ENCODE results near the gene RIMS1. TPM values are rescaled to one million over a fixed set of nuclear protein-coding genes. Genes with fewer than 3 reads are reported as not detected.
"Not testable (repeated sequence)": the region's sequence is repeated elsewhere in the genome, so short reads cannot be mapped to it uniquely, and the experiment has no call there.

The RIMS1 gene
- total and polyA plus RNA-seq, 4 donors, result 30.1 to 128 (median 49.5) TPM

DNA sequence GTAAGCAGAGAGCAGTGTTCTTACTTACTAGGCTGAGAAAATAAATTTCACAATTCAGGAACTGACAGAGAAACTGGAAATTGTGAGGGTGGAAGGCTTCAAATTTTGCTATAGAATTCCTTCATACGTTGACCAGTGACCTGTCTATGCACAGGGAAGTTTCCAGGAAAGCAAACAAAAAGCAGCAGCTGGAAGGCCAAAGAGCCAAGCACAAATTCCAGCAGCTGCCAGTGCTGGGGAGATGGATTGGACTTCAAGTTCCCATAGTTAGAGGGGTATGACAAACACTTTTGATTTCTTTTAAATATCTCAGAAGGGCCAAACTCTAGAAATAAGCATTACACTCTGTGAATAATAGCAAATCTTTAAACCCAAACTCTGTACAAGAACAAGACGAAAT lies 436.4 kb downstream of the RIMS1 start:
- Histone ChIP-seq H3K36me3 (ENCODE audit: control insufficient read depth, insufficient read depth, low read length) (no peaks in the 10 kb centered on the region), H3K9me3 (ENCODE audit: control insufficient read depth, insufficient read depth, low read length) (no peaks in the 10 kb centered on the region), H3K4me3 (ENCODE audit: low read depth, low read length) (no peak overlapping the region), H3K4me1 (ENCODE audit: control insufficient read depth, insufficient read depth, low read length) (no peaks in the 10 kb centered on the region), H3K27ac (ENCODE audit: low read depth, low read length) (no peak overlapping the region), H3K27me3 (ENCODE audit: control insufficient read depth, insufficient read depth, low read length) (no peaks in the 10 kb centered on the region)
- 50% methylated on average over 1 of the region's 2 CpGs for WGBS (ENCODE audit: insufficient coverage)
- peak in 1 of 6 donors; percentile 3 for DNase-seq (ENCODE audit: low read depth in 4 of 6, low spot score in 6 of 6)

DNA sequence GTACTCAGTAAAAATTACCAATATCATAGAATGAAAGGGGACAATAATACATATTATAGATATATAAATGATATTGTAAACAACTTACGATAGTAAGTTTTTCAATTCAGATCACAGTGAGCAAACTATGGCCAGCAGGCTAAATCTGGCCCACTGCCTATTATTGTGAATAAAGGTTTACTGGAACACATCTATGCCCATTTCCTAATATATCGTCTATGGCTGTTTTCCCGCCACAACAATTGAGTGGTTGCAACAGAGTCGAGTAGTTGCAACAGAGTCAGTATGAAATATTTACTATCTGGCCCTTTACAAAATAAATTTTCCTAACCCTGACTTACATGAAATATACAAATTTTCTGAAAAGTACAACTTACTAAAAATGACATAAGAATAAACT lies 438.2 kb downstream of the RIMS1 start:
- no peak overlapping the region for H3K27ac ChIP-seq (ENCODE audit: low read depth, low read length)
- H3K27me3 ChIP-seq (ENCODE audit: control insufficient read depth, insufficient read depth, low read length), result no peaks in the 10 kb centered on the region
- DNase-seq (ENCODE audit: low read depth in 4 of 6, low spot score in 6 of 6), result no peak
- H3K4me1 ChIP-seq (ENCODE audit: control insufficient read depth, insufficient read depth, low read length), result no peaks in the 10 kb centered on the region
- no peaks in the 10 kb centered on the region for H3K36me3 ChIP-seq (ENCODE audit: control insufficient read depth, insufficient read depth, low read length)
- no CpG with 5 or more reads among the region's 4 CpGs for WGBS (ENCODE audit: insufficient coverage)
- H3K4me3 ChIP-seq (ENCODE audit: low read depth, low read length), result no peak overlapping the region
- no peaks in the 10 kb centered on the region for H3K9me3 ChIP-seq (ENCODE audit: control insufficient read depth, insufficient read depth, low read length)

DNA sequence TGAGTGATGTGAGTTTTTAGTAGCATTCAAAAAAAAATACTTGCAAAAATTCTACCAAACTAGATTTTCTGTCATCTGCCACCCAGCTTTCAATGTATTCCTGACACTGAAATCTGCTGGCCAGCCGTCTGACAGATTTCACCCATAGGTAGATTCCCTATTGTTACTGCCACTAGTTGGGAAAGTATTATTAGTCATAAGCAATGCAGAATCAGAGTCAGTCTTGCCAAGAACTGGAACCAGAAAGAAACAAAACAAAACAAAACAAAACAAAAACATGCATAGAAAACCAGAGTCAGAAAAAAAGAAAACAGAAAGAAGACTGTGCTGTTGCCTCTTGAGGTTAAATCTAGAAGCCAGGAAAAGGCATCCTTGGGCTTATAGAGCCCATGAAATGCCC lies 442.4 kb downstream of the RIMS1 start:
- Histone ChIP-seq H3K36me3 (ENCODE audit: control insufficient read depth, insufficient read depth, low read length) (no peaks in the 10 kb centered on the region), H3K4me3 (ENCODE audit: low read depth, low read length) (no peak overlapping the region), H3K4me1 (ENCODE audit: control insufficient read depth, insufficient read depth, low read length) (no peaks in the 10 kb centered on the region), H3K27ac (ENCODE audit: low read depth, low read length) (no peak overlapping the region), H3K27me3 (ENCODE audit: control insufficient read depth, insufficient read depth, low read length) (no peaks in the 10 kb centered on the region), H3K9me3 (ENCODE audit: control insufficient read depth, insufficient read depth, low read length) (no peaks in the 10 kb centered on the region)
- WGBS (ENCODE audit: insufficient coverage), result no CpG with 5 or more reads among the region's 1 CpG
- DNase-seq (ENCODE audit: low read depth in 4 of 6, low spot score in 6 of 6), result no peak

DNA sequence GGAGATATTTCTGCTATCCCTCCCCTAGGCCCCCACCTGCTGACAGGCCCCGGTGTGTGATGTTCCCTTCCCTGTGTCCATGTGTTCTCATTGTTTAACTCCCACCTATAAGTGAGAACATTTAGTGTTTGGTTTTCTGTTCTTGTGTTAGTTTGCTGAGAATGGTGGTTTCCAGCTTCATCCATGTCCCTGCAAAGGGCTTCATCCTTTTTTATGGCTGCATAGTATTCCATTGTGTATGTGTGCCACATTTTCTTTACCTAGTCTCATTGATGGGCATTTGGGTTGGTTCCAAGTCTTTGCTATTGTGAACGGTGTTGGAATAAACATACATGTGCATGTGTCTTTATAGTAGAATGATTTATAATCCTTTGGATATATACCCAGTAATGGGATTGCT lies 448.9 kb downstream of the RIMS1 start:
- H3K36me3 ChIP-seq (ENCODE audit: control insufficient read depth, insufficient read depth, low read length); H3K27me3 ChIP-seq (ENCODE audit: control insufficient read depth, insufficient read depth, low read length); DNase-seq (ENCODE audit: low read depth in 4 of 6, low spot score in 6 of 6); H3K9me3 ChIP-seq (ENCODE audit: control insufficient read depth, insufficient read depth, low read length); H3K4me1 ChIP-seq (ENCODE audit: control insufficient read depth, insufficient read depth, low read length); H3K4me3 ChIP-seq (ENCODE audit: low read depth, low read length); H3K27ac ChIP-seq (ENCODE audit: low read depth, low read length): not testable (repeated sequence)
- WGBS (ENCODE audit: insufficient coverage), result no CpG with 5 or more reads among the region's 2 CpGs

DNA sequence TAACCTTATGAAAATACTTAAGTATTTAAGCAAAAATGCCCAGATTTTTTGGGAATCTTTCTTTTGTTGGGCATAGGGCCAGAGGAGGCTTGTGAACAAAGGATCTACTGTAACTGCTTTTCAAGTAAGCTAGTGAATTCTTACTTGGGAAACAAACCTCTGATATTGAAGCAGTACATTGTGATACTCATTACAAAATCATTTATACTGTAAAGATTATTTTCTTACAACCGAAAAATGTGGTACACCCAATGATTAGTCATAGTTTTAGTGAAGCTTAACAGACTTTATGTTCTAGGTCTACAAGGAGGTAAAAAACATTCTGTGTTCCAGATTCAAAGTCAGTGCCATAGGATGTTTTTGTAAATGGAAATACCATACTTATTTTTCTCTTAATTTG lies 462.6 kb downstream of the RIMS1 start:
- H3K27ac ChIP-seq (ENCODE audit: low read depth, low read length), result no peak overlapping the region
- no CpG with 5 or more reads among the region's 1 CpG for WGBS (ENCODE audit: insufficient coverage)
- H3K36me3 ChIP-seq (ENCODE audit: control insufficient read depth, insufficient read depth, low read length), result no peaks in the 10 kb centered on the region
- no peak overlapping the region for H3K4me3 ChIP-seq (ENCODE audit: low read depth, low read length)
- no peaks in the 10 kb centered on the region for H3K27me3 ChIP-seq (ENCODE audit: control insufficient read depth, insufficient read depth, low read length)
- no peaks in the 10 kb centered on the region for H3K9me3 ChIP-seq (ENCODE audit: control insufficient read depth, insufficient read depth, low read length)
- no peaks in the 10 kb centered on the region for H3K4me1 ChIP-seq (ENCODE audit: control insufficient read depth, insufficient read depth, low read length)
- peak in 1 of 6 donors; percentile 16 for DNase-seq (ENCODE audit: low read depth in 4 of 6, low spot score in 6 of 6)

DNA sequence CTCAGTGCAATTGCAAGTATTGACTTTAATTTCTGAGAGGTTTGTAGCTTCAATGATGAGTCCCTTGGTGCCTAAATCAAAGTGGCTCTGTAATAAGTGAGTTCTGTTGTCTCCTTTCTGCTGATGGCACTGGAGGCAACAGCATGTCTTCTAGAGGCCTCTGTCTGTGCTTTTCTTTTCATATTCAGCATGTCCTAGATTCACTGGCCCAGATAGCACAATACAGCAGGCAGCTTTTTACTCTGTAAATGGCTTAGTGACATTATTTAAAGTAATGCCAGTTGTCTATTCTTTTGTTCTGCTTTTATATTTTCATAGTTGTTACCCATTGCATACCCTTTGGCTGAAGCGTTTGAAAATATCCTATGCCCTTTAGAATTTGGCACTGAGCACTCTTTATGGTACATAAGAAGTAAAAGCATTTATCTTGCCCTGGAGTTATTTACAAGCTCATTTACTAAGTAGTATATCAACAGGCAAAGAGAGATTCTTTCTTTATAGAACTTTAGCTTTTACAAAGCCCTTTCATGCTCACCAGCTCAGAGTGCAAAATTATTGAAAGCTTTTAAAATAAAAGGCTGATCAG lies 464.0 kb downstream of the RIMS1 start:
- Histone ChIP-seq H3K27ac (ENCODE audit: low read depth, low read length) (peak overlapping the region; percentile 49), H3K4me3 (ENCODE audit: low read depth, low read length) (no peak overlapping the region), H3K4me1 (ENCODE audit: control insufficient read depth, insufficient read depth, low read length) (no peaks in the 10 kb centered on the region), H3K36me3 (ENCODE audit: control insufficient read depth, insufficient read depth, low read length) (no peaks in the 10 kb centered on the region), H3K9me3 (ENCODE audit: control insufficient read depth, insufficient read depth, low read length) (no peaks in the 10 kb centered on the region), H3K27me3 (ENCODE audit: control insufficient read depth, insufficient read depth, low read length) (no peaks in the 10 kb centered on the region)
- WGBS (ENCODE audit: insufficient coverage), result no CpG with 5 or more reads among the region's 1 CpG
- DNase-seq (ENCODE audit: low read depth in 4 of 6, low spot score in 6 of 6), result peak in 3 of 6 donors; percentile 5 to 47 (median 23)

DNA sequence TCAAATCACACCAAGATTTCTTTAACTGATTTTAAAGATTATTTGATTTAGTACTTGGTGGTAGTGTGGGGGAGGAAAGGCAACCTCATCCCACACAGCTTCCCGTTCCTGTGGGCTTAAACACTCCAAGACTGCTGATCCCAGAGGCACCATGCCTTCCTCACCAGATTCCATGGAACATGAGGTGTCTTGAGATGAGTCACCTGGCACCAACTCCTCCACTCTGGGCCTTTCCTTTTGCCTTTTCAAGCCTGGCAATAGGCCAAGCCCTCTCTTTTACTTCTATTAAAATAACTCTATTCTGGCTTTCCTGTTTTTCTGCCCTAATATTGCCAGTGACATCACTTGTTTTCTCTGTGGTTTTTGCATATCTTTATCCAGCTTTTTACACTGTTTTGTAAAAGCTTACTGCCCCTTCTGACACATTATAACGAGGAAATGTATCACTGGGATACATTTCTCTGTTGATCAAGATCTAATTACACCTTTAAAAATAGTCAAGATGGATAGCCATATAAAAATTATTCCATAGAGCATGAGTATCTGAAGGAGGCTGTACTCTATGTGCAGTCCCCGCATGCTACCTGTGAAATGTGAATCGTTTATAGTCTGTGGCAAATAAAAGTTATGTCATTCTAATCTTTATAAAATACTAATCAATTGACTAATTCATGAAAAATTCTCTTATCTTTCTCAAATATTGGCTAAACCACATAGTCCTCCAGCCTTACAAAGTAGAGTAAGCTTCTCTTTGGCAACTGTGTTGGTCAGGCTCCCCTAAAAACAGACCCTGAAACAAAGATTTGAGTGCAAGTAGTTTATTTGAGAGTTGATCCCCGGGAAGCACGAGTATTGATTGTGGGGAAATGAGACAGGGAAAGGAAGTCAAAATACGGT lies 477.7 kb downstream of the RIMS1 start:
- no peaks in the 10 kb centered on the region for H3K36me3 ChIP-seq (ENCODE audit: control insufficient read depth, insufficient read depth, low read length)
- H3K9me3 ChIP-seq (ENCODE audit: control insufficient read depth, insufficient read depth, low read length), result no peaks in the 10 kb centered on the region
- WGBS (ENCODE audit: insufficient coverage), result 100% methylated on average over 1 of the region's 7 CpGs
- H3K4me1 ChIP-seq (ENCODE audit: control insufficient read depth, insufficient read depth, low read length), result no peaks in the 10 kb centered on the region
- DNase-seq (ENCODE audit: low read depth in 4 of 6, low spot score in 6 of 6), result no peak
- H3K27ac ChIP-seq (ENCODE audit: low read depth, low read length), result no peak overlapping the region
- H3K27me3 ChIP-seq (ENCODE audit: control insufficient read depth, insufficient read depth, low read length), result no peaks in the 10 kb centered on the region
- no peak overlapping the region for H3K4me3 ChIP-seq (ENCODE audit: low read depth, low read length)

DNA sequence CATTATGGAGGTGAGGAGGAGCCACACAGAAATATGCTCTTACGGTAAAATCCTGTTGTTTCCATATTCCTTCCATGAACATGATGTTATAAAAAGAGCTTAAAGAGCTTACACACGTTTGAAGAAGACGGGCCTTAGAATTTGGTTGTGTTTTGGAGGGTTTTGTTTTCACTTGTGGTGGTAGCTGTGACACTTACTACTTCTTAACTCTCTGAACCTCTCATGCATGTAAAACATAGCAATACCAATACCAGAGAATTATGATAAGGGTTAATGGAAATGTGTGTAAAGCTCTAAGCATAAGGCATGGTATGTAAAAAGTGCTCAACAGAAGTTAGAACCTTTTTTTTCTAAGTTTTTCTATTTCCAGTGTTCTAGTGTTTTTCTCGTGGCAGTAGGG lies 479.4 kb downstream of the RIMS1 start:
- Histone ChIP-seq H3K27me3 (ENCODE audit: control insufficient read depth, insufficient read depth, low read length) (no peaks in the 10 kb centered on the region), H3K9me3 (ENCODE audit: control insufficient read depth, insufficient read depth, low read length) (no peaks in the 10 kb centered on the region), H3K27ac (ENCODE audit: low read depth, low read length) (no peak overlapping the region), H3K36me3 (ENCODE audit: control insufficient read depth, insufficient read depth, low read length) (no peaks in the 10 kb centered on the region), H3K4me1 (ENCODE audit: control insufficient read depth, insufficient read depth, low read length) (no peaks in the 10 kb centered on the region), H3K4me3 (ENCODE audit: low read depth, low read length) (no peak overlapping the region)
- 83% methylated on average over 1 of the region's 4 CpGs for WGBS (ENCODE audit: insufficient coverage)
- DNase-seq (ENCODE audit: low read depth in 4 of 6, low spot score in 6 of 6), result no peak

DNA sequence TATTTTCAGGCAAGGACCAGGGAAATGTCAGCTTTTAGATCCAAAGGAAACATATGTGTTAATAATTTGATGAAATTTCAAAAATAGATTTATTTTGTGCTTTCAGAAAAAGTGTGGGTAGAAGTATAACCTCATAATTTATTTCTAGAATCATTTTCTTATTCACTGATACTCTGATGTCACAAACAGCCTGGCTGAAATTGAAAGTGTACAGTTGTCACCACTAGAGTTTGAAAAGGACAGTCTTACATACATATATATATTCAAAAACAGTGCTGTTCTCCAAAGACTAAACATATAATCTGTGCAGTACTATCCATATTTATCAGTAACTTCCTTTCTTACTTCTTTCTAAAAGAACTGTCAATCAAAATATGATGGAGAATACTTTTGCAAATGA lies 481.1 kb downstream of the RIMS1 start:
- no peak overlapping the region for H3K4me3 ChIP-seq (ENCODE audit: low read depth, low read length)
- no peaks in the 10 kb centered on the region for H3K27me3 ChIP-seq (ENCODE audit: control insufficient read depth, insufficient read depth, low read length)
- no peaks in the 10 kb centered on the region for H3K36me3 ChIP-seq (ENCODE audit: control insufficient read depth, insufficient read depth, low read length)
- H3K27ac ChIP-seq (ENCODE audit: low read depth, low read length), result no peak overlapping the region
- H3K9me3 ChIP-seq (ENCODE audit: control insufficient read depth, insufficient read depth, low read length), result no peaks in the 10 kb centered on the region
- DNase-seq (ENCODE audit: low read depth in 4 of 6, low spot score in 6 of 6), result no peak
- no peaks in the 10 kb centered on the region for H3K4me1 ChIP-seq (ENCODE audit: control insufficient read depth, insufficient read depth, low read length)

DNA sequence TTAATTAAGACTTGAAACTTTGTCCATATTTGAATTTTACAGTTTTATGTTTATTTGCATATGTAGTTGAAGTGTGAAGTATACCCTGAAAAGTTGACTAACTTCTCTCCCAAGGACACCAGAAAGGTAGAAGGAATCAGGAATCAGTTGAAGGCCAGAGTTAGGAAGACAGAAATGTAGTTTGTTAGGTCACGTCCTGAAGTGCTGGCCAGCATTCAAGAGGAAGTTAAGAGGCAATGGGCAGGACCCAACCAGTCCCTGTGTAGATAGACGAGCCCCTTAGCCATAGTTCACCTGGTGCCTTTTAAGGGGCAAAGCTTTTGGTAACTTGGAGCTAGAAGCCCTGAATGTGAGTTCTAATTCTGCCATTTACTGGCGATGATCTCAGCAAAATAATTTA lies 485.1 kb downstream of the RIMS1 start:
- 57% methylated on average over 2 of the region's 3 CpGs for WGBS (ENCODE audit: insufficient coverage)
- no peak for DNase-seq (ENCODE audit: low read depth in 4 of 6, low spot score in 6 of 6)
- Histone ChIP-seq H3K9me3 (ENCODE audit: control insufficient read depth, insufficient read depth, low read length) (no peaks in the 10 kb centered on the region), H3K4me3 (ENCODE audit: low read depth, low read length) (no peak overlapping the region), H3K36me3 (ENCODE audit: control insufficient read depth, insufficient read depth, low read length) (no peaks in the 10 kb centered on the region), H3K27ac (ENCODE audit: low read depth, low read length) (no peak overlapping the region), H3K27me3 (ENCODE audit: control insufficient read depth, insufficient read depth, low read length) (no peaks in the 10 kb centered on the region), H3K4me1 (ENCODE audit: control insufficient read depth, insufficient read depth, low read length) (no peaks in the 10 kb centered on the region)
